GM19468 (cell line): ENCODE data around the gene NUFIP1.

Experiments
- ATAC-seq: cut with Tn5 transposase; IDR thresholded peaks from one replicate; pipeline ENCODE4 v1.9.1; 2021; ENCODE audit warnings: mild to moderate bottlenecking, moderate library complexity, moderate number of reproducible peaks; ENCODE audit not compliant: unreplicated experiment; ENCODE audit errors: extremely low read depth

NUFIP1 gene

GRCh38 chr13:44894001-44894770 lies 95.1 kb downstream of the NUFIP1 start:
- no peak for ATAC-seq
